ENCODE results near the gene SFPQ.
"Not testable (repeated sequence)": the region's sequence is repeated elsewhere in the genome, so short reads cannot be mapped to it uniquely, and the experiment has no call there.

SFPQ gene

GRCh38 chr1:35142728-35143127 lies 50.2 kb downstream of the SFPQ start:
- H3K4me3 ChIP-seq (ENCODE audit: low read depth, low read length) = not testable (repeated sequence)

- not testable (repeated sequence) for H3K4me3 ChIP-seq (ENCODE audit: low read depth, low read length)
Measured at GRCh38 chr1:35142294-35142693, 50.7 kb downstream of the SFPQ start.

GRCh38 chr1:35137590-35137989 lies 55.4 kb downstream of the SFPQ start:
- H3K4me3 ChIP-seq (ENCODE audit: low read depth, low read length) = not testable (repeated sequence)

- no peak overlapping the region for H3K4me3 ChIP-seq (ENCODE audit: low read depth, low read length)
Measured at GRCh38 chr1:35136780-35137179, 56.2 kb downstream of the SFPQ start.
